Activated T-cell treated with anti-CD3 and anti-CD28 coated beads for 1 hour (primary cell): ENCODE data around the gene SHH.

Source experiments
- DNase-seq: peaks from one replicate; pipeline ENCODE4 v3.0.0-alpha.2; 2020; ENCODE audit warnings: low read depth

Gene SHH

GRCh38 chr7:155764438-155764793, 47.8 kb downstream of the SHH start:
- DNase-seq = no peak

DNA sequence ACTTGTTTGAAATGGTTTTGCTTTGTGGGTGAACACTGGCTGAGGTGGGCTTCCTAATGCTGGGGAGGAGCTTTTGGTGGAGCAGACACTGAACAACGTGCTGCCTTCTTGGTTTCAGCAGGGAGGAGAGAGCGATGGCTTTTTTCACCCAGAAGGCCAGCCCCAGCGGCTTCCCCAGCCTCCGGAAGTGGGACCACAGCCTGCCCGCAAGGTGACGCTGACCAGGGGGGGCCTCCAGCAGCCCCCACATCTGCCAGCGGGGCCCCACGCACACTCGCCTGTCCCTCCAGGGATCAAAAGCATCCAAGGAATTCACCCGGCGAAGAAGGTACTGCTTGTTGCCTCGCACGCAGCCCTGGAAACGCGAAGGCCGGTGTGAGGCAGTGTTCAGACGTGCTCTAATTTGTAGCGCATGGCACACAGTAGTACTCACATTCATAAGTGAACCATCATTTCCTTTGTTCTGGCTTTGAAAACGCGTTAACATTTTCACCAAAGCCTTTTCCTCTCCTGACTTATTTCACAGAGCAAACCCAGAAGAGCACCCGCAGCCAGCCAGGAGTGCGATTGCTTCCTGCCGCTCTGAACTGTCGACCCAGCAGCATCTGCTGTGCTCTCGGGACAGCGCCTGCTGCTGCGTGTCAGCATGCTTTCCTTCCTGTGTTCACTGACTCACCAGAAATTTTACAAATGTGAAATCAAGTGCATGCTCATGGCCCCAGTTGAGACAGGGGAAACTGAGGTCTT, 48.4 kb downstream of the SHH start:
- DNase-seq = peak; percentile 17

DNA sequence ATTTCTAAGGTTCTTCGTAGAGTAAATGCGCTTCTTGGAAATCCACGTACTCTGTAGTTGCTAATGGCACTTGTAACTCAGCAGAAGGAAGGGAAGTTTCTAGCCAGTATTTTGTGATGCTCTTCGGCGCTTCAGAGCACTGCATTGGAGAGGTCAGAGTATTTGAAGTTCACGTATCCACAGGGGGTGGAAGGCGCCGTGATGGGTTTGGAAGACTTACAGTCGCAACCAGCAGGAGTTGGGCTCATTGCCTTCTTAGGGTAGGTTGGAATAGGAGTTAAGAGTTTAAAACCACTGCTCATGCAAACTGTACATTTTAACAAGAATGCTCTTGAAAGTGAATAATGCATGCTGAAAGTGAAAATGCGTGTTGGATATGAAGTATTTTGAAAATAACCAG, 49.1 kb downstream of the SHH start:
- DNase-seq = no peak

DNA sequence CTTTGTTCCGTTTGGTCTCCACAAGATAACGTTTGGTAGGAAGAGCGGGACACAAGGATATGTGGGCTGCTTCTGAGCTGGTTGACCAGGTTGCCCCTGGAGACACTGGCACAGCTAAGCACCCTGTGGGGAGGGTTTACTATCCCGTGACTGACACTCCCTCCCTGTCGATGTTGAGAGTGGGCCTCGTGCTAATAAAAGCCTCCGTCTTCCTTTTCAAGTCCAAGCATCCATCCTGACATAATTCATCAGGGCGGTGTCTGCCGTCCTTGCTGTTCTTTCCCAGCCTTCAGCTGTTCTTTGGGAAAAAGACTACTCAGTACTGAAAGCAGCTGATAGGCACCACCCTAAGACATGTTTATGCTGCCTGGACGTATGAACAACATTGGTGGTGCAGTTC, 49.6 kb downstream of the SHH start:
- DNase-seq = no peak

- DNase-seq = no peak
Observed at GRCh38 chr7:155762036-155762435, 50.2 kb downstream of the SHH start.

GRCh38 chr7:155761162-155761561, 51.1 kb downstream of the SHH start:
- DNase-seq = no peak

- no peak for DNase-seq
Observed at GRCh38 chr7:155759740-155760430, 52.4 kb downstream of the SHH start.

- no peak for DNase-seq
Observed at GRCh38 chr7:155758348-155758747, 53.9 kb downstream of the SHH start.

DNA sequence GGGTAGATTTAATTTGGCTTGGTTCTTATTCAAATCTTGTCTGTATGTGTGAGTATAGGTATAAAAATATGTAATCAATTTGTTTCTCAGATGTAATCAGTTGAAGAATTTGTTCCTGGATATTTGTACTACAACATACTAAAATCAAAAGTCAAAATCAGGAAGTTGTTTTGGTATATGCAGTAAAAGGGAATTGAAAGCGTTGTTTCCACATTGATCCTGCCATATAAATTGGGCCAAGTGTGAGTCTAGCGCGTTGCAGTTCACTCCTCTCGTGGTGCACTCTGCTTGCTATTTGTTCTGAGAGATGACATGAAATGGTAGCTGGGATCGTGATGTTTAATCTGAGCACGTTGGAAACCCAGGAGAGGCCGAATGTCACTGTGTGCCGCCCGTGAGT, 55.9 kb downstream of the SHH start:
- DNase-seq = no peak

- no peak for DNase-seq
Observed at GRCh38 chr7:155755026-155755425, 57.2 kb downstream of the SHH start.

GRCh38 chr7:155754165-155754564, 58.1 kb downstream of the SHH start:
- DNase-seq = no peak

GRCh38 chr7:155753446-155753965, 58.8 kb downstream of the SHH start:
- no peak for DNase-seq

- no peak for DNase-seq
Observed at GRCh38 chr7:155752756-155753445, 59.4 kb downstream of the SHH start.

GRCh38 chr7:155751409-155751808, 60.9 kb downstream of the SHH start:
- no peak for DNase-seq

GRCh38 chr7:155750255-155751125, 61.8 kb downstream of the SHH start:
- no peak for DNase-seq
